Ramos (cell line): ENCODE measurements around the gene SIDT2.

Source experiments
- in situ Hi-C: fragments of 300-500 bp; cut with MboI; formaldehyde crosslinking; loops from one replicate; pipeline ENCODE4 v1.14.3; 2022; ENCODE audit warnings: low sequenced_read_pairs; ENCODE audit not compliant: unreplicated experiment

Gene SIDT2

DNA sequence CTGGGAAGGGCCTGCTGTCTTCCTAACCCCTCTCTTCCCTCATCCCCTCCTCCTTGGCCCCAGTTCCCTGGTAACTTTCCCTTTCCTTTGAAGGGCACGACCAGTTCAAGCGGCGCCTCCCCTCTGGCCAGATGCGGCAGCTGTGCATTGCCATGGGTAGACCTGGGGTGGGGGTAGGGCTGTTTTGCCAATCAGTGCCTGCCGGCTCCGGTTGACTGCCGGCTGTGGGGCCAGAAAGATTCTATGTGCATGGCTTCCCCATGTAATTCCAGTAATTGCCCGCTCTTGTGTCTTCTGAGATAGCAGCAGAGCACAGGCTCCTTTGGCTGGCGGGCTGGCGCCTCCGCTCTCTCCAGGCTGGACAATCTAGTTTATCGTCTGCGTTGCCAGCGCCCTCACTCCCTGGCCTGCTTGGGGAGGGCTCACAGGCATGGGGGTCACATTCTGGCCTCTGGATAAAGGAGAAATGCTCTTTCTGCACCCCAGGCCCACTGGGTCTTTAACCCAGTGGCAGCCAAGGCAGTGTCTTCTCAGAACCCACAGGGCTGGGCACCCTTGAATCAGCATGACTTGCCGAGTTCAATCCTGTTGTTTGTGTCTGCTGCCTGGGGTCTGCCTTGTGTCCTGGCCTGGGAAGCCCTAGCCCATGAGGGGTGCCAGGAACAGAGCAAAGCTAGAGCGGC is 9.4 kb downstream of the SIDT2 start:
- in situ Hi-C loops: no loop called here

DNA sequence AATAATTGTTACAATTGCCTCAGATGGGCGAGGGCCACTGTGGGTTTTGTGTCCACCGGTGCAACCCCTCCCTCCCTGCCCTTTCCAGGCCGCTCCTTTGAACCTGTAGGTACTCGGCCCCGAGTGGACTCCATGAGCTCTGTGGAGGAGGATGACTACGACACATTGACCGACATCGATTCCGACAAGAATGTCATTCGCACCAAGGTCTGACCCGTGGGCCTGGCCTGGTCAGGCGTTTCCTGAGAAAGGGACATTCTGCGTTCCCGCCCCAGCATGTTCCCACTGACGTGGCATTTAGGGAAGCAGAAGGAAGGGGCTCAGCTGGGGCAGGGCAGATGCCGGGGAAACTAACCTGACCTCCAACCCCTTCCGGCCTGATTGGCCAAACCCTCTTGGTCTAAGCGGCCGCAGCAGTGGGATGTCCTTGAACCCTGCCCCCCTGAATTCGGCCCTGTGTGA is 10.1 kb downstream of the SIDT2 start:
- in situ Hi-C loops: no loop called here

GRCh38 chr11:117189191-117189940 is 10.8 kb downstream of the SIDT2 start:
- in situ Hi-C loops: no loop called here

DNA sequence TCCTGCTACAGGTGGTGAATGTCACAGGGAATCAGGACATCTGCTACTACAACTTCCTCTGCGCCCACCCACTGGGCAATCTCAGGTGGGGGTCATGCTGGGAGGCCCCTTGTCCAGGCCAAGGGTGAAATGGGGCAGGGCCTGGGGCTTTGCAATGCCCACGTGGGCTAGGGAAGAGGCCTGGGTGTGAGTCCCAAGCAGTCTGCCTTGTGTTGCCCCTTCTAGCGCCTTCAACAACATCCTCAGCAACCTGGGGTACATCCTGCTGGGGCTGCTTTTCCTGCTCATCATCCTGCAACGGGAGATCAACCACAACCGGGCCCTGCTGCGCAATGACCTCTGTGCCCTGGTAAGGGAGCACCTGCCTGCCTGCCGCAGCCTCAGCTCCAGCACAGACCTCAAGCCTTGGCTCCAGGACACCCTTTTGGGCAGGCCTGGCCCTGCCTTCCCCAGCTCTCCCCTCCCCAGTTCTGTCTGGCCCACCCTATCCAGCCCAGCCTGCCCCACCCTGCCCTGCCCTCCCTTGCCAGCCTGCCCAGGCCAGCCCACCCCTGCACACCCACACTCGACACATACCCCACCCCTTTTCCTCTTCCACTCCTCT is 11.5 kb downstream of the SIDT2 start:
- in situ Hi-C loops: no loop called here

GRCh38 chr11:117191680-117192400 is 13.3 kb downstream of the SIDT2 start:
- in situ Hi-C loops: no loop called here

DNA sequence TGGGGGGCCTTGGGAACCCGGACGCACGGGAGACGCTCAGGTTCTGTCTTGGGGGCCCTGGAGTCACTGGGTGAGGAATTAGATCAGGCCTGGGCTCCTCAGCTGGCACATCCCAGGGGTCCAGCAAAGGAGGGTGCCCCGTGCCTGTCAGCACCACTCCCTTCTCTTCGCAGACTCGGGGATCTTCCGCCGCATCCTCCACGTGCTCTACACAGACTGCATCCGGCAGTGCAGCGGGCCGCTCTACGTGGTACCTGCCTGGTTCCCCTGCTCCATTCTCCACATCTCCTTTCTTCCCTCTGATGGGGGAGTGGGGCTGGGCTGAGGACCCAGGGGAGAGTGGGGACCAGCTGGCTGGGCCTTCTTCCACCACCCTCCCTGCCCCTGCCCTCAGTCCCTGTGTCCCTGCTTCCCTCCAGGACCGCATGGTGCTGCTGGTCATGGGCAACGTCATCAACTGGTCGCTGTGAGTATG is 13.9 kb downstream of the SIDT2 start:
- in situ Hi-C loops: no loop called here

GRCh38 chr11:117193130-117194020 is 14.8 kb downstream of the SIDT2 start:
- in situ Hi-C loops: no loop called here

- in situ Hi-C loops: no loop called here
Measured at GRCh38 chr11:117194267-117194666, 15.7 kb downstream of the SIDT2 start.

DNA sequence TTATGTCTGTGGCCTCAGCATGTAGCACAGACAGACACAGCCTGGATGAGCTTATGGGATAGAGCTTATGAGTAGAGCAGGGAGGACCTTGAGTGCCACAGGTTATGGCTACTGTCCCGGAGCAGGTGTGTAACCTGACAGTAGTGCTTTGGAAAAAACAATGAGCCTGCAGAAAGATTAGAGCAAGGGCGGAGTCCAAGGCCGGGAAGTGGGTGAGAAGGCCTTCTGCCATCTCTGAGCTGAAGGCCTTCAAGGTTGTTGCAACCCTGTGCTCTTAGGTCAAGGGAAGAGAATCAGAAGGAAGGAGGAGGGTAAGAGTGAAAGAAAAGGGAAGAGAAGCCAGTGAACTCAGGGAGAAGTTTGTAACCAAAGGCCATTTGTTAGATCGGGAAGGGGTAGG is 16.7 kb downstream of the SIDT2 start:
- in situ Hi-C loops: no loop called here

- in situ Hi-C loops: no loop called here
Measured at GRCh38 chr11:117195761-117196160, 17.2 kb downstream of the SIDT2 start.

DNA sequence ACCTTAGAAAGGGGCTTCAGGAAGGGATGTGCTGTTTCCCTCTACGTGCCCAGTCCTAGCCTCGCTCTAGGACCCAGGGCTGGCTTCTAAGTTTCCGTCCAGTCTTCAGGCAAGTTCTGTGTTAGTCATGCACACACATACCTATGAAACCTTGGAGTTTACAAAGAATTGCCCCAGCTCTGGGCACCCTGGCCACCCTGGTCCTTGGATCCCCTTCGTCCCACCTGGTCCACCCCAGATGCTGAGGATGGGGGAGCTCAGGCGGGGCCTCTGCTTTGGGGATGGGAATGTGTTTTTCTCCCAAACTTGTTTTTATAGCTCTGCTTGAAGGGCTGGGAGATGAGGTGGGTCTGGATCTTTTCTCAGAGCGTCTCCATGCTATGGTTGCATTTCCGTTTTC is 18.5 kb downstream of the SIDT2 start:
- in situ Hi-C loops: no loop called here

DNA sequence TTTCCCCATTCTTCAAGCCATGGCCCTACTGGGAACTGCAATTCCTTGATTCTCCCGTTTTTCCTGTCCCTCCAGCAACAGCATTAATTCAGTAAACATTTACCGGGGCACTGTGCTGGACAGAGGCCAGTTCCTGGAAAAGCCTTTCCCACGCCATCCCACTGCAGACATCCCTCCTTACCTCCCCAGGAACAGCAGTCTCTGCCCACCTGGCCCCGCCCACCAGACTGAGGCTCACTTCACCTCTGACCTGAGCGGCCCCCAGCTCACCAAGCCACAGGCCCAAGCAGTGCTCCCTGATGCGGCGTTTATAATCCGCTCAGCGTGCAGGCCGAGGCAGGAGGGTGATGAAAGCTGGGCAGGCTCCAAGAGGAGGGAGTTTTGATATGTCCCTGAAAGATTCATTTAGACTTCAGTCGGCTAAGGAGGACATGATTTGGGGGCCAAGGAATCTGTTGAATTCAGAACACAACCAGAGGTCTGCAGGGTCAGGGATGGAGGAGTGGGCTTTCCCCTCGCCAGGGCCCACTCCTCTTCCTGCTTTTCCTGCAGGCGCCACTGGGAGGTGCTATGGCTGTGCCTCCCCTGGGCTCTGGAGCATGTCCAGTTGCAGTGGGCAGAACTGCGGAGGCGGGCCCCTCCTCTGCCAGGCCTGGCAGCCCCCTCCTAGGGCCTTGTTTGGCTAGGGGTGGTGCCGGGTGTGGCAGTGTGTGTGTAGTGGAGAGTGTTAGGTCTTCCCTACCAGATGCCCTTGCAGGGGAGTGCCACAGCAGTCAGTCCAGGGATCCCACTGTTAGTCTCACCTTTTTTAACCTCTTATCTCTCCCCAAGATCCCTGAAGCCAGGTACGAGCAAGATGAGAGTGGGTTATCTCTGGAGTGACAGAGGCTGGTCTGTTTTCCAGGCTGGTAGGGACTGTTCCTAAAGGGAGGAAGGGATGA is 19.2 kb downstream of the SIDT2 start:
- in situ Hi-C loops: no loop called here

DNA sequence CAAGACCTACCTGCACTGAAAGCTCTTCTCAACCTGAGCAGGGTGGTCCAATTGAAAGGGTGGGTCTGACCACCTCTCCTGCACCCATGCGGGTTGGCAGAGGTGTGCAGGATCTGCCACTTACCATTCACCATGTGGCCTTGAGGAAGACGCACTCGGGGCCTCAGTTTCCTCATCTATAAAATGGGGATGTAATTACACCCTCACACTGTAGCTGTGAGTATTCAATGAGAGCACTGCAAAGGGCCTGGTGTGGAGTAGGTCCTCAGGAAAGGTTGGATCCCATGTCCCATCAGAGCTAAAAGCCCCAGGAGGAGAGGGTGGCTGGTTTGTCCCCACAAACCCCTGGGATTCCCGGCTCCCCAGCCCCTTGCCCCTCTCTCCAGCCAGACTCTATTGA is 20.1 kb downstream of the SIDT2 start:
- in situ Hi-C loops: no loop called here

GRCh38 chr11:117199053-117199915 is 20.7 kb downstream of the SIDT2 start, which contains the start of gene TAGLN:
Gene TAGLN, plus strand, starts transcription at chr11:117199370. Its CDS starts 3,644 bp downstream, at chr11:117203014.
- in situ Hi-C loops: no loop called here

GRCh38 chr11:117199916-117200812 is 21.6 kb downstream of the SIDT2 start:
- in situ Hi-C loops: no loop called here

- in situ Hi-C loops: no loop called here
Measured at GRCh38 chr11:117200813-117201657, 22.5 kb downstream of the SIDT2 start.
